ENCODE results near the gene MCM3. TPM values are rescaled to one million over a fixed set of nuclear protein-coding genes. Genes with fewer than 3 reads are reported as not detected.

The MCM3 gene
- total RNA-seq, 6 experiments from 2014 or later = 6.6 to 35.9 (median 10.5) TPM

DNA sequence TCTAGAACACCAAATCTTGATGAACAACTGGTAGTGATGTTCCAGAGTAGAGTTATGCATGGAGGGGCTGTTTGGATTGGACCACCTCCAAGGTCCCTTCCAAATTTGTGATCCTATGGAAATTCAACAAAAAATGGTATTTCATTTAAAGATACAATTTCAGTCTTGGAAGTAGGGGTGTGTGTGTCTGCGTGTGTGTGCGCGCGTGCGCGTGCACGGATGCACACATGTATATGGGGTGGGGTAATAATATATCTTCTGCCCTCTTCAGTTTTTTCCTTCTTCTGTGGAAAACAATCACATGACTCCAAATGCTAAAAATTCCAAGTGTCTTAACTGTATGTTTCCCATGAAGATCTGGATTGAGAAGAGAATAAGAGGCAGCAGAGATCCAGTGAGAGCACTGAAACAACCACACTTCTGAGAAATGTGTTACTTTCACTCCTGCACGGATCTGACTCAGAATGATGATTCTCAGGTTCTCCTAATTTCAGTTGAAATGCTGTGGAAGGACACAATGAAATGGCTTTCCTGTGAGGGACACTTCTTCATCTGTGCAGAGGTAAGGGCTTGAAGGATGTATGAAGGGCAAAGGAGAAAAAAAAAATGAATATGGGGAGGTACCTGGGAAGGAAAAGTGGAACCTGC lies 29.7 kb downstream of the MCM3 start:
- WGBS (ENCODE audit: insufficient coverage, low coverage, low lambda C conversion rate, missing lambda C conversion rate) = 91% methylated on average over 8 of the region's 8 CpGs

DNA sequence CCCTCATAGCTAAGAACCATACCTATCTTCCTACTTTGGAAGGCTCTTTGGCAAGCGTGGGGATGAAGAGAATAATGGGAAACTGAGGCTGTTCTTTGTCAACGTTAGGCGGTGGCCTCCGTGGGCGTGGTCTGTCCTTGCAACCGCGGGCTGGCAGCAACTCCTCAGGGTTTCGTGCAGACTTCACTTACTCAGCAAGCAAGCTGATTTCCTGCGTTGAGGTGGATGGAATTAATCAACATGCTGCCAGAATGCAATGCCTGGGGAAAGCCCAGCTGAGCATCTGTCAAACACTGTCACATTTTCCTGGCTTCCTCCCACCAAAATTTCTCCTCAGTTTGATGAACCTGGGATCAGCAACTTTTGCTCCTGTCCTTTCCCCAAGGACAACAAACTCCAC lies 31.0 kb downstream of the MCM3 start:
- Histone ChIP-seq H3K9me3 (no peaks in the 10 kb centered on the region), H3K27ac (no peak overlapping the region), H3K4me1 (no peaks in the 10 kb centered on the region), H3K27me3 (no peaks in the 10 kb centered on the region), H3K36me3 (no peaks in the 10 kb centered on the region), H3K4me3 (no peak overlapping the region)
- TF ChIP-seq POLR2A (IDR thresholded peaks at IDR 0.05) = no peak
- TF ChIP-seq, protein P1, sequence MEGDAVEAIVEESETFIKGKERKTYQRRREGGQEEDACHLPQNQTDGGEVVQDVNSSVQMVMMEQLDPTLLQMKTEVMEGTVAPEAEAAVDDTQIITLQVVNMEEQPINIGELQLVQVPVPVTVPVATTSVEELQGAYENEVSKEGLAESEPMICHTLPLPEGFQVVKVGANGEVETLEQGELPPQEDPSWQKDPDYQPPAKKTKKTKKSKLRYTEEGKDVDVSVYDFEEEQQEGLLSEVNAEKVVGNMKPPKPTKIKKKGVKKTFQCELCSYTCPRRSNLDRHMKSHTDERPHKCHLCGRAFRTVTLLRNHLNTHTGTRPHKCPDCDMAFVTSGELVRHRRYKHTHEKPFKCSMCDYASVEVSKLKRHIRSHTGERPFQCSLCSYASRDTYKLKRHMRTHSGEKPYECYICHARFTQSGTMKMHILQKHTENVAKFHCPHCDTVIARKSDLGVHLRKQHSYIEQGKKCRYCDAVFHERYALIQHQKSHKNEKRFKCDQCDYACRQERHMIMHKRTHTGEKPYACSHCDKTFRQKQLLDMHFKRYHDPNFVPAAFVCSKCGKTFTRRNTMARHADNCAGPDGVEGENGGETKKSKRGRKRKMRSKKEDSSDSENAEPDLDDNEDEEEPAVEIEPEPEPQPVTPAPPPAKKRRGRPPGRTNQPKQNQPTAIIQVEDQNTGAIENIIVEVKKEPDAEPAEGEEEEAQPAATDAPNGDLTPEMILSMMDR (IDR thresholded peaks at IDR 0.05) = no peak
- 27% methylated on average over 9 of the region's 9 CpGs for WGBS (ENCODE audit: insufficient coverage, low coverage, low lambda C conversion rate, missing lambda C conversion rate)
- intact Hi-C loops (cut with DNase I) = no loop called here
- DNase-seq (no peak), ATAC-seq (no peak)

More for the DNA sequence above, 29.7 kb downstream of the MCM3 start:
- TF ChIP-seq, protein P1 (IDR thresholded peaks at IDR 0.05) = no peak
- TF ChIP-seq POLR2A (IDR thresholded peaks at IDR 0.05) = no peak
- intact Hi-C loops (cut with DNase I) = no loop called here
- Histone ChIP-seq H3K9me3 (no peaks in the 10 kb centered on the region), H3K4me3 (no peak overlapping the region), H3K36me3 (no peaks in the 10 kb centered on the region), H3K27me3 (no peaks in the 10 kb centered on the region), H3K27ac (no peak overlapping the region), H3K4me1 (no peaks in the 10 kb centered on the region)
- no peak for DNase-seq
- ATAC-seq = no peak

DNA sequence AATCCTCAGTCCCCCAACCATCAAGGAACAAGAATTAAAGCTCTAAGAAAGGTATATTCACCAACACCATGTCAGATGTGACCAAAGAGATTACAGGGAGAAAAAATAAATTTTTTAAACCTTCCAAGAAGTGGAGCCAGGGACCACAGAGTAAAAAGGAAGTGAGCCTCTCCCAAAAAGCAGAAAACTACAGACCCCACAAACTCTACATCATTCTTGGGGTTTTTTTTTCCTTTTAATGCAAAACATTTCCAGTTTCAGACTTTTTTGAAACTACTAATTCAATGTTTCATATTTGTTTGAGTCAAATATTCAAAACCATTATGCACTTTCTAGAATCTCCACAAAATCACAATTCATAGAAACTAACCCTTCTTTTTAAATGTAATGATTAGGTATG lies 33.4 kb downstream of the MCM3 start:
- H3K4me3 ChIP-seq = no peak overlapping the region
- no peaks in the 10 kb centered on the region for H3K4me1 ChIP-seq
- no peak for ATAC-seq
- no peaks in the 10 kb centered on the region for H3K27me3 ChIP-seq
- TF ChIP-seq, protein P1 (IDR thresholded peaks at IDR 0.05) = no peak
- no peak for TF ChIP-seq POLR2A (IDR thresholded peaks at IDR 0.05)
- intact Hi-C loops (cut with DNase I) = no loop called here
- no peaks in the 10 kb centered on the region for H3K36me3 ChIP-seq
- no peak for DNase-seq
- no peaks in the 10 kb centered on the region for H3K9me3 ChIP-seq
- no peak overlapping the region for H3K27ac ChIP-seq

DNA sequence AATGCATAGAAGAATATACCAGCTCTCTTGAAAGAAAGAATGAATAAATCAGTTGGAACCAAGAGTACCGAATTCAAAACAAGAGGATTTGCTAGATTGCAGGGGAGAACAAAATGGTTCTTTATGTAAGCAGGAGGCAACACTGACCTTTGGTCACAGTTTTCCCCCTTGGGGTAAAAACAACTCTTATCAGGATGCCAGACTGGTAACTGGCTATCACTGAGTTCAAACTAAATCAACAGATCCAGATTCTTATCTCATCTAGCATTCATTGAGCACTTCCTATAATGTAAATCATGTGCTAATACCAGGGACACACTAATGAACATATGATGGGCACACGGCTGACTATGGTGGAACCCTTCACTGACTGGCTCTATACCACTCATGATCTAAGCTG lies 35.5 kb downstream of the MCM3 start:
- Histone ChIP-seq H3K4me3 (no peak overlapping the region), H3K4me1 (no peaks in the 10 kb centered on the region), H3K9me3 (no peaks in the 10 kb centered on the region), H3K36me3 (no peaks in the 10 kb centered on the region), H3K27me3 (no peaks in the 10 kb centered on the region), H3K27ac (no peak overlapping the region)
- ATAC-seq (no peak), DNase-seq (no peak)
- intact Hi-C loops (cut with DNase I) = no loop called here
- WGBS (ENCODE audit: insufficient coverage, low coverage, low lambda C conversion rate, missing lambda C conversion rate) = 63% methylated on average over 2 of the region's 2 CpGs
- TF ChIP-seq POLR2A (IDR thresholded peaks at IDR 0.05) = no peak
- TF ChIP-seq, protein P1 (IDR thresholded peaks at IDR 0.05) = no peak

DNA sequence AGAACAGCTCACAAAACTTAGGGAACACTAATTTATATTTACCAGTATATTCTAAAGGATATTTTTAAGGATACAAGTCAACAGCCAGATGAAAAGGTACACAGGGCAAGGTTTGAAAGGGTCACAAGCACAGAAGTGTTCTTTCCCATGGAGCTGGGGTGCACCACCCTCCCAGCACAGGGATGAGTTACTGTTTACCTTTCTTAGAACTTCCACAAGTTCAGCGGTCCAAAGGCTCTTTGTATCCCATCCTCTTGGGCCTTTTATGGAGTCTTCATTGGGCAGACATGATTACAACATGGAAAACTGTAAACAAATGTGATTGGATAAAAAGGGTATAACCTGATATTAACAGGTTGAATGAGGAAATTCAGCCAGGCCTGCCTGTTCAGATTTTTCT lies 39.1 kb downstream of the MCM3 start:
- Histone ChIP-seq H3K27ac (no peak overlapping the region), H3K4me3 (no peak overlapping the region), H3K27me3 (no peaks in the 10 kb centered on the region), H3K9me3 (no peaks in the 10 kb centered on the region), H3K36me3 (no peaks in the 10 kb centered on the region), H3K4me1 (no peaks in the 10 kb centered on the region)
- intact Hi-C loops (cut with DNase I) = no loop called here
- ATAC-seq = peak in 1 of 4 donors; percentile 45
- WGBS (ENCODE audit: insufficient coverage, low coverage, low lambda C conversion rate, missing lambda C conversion rate) = 54% methylated on average over 1 of the region's 1 CpG
- no peak for DNase-seq
- TF ChIP-seq, protein P1 (IDR thresholded peaks at IDR 0.05) = no peak
- TF ChIP-seq POLR2A (IDR thresholded peaks at IDR 0.05) = no peak
